ENCODE results near the gene ANKFY1.

ANKFY1 gene

DNA sequence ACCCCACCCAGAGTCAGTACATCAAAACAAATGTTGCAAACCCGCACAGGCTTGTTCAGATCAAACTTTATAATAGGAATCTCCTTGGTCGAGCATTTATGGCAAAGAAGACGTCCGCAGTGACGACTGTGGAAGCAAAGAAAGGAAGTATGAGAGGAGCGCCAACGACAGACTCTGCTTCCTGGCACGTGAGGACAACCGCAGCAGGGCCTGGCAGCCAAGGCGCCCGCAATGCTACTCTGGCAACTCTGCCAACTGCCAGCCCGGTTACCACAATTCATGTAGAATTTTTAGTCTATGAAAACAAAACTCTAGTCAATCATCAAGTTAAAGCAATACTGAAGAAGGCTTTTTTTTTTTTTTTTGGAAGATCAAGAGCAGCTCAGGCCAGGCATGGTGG is 96.0 kb downstream of the ANKFY1 start:
- ChIA-PET CTCF (interaction anchor here (1.0 to 1.8 kb wide), 4 partner anchors 9 to 32 kb away, joined by 4 to 7 read pairs (median 4); no protein-coding TSS in a partner anchor), POLR2A (no interaction called here)
- no peak for DNase-seq (ENCODE audit: extremely low spot score)
- TF ChIP-seq, protein P1, sequence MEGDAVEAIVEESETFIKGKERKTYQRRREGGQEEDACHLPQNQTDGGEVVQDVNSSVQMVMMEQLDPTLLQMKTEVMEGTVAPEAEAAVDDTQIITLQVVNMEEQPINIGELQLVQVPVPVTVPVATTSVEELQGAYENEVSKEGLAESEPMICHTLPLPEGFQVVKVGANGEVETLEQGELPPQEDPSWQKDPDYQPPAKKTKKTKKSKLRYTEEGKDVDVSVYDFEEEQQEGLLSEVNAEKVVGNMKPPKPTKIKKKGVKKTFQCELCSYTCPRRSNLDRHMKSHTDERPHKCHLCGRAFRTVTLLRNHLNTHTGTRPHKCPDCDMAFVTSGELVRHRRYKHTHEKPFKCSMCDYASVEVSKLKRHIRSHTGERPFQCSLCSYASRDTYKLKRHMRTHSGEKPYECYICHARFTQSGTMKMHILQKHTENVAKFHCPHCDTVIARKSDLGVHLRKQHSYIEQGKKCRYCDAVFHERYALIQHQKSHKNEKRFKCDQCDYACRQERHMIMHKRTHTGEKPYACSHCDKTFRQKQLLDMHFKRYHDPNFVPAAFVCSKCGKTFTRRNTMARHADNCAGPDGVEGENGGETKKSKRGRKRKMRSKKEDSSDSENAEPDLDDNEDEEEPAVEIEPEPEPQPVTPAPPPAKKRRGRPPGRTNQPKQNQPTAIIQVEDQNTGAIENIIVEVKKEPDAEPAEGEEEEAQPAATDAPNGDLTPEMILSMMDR (IDR thresholded peaks at IDR 0.05; ENCODE audit: control extremely low read depth, extremely low read depth, low read depth, missing control alignments): no peak

DNA sequence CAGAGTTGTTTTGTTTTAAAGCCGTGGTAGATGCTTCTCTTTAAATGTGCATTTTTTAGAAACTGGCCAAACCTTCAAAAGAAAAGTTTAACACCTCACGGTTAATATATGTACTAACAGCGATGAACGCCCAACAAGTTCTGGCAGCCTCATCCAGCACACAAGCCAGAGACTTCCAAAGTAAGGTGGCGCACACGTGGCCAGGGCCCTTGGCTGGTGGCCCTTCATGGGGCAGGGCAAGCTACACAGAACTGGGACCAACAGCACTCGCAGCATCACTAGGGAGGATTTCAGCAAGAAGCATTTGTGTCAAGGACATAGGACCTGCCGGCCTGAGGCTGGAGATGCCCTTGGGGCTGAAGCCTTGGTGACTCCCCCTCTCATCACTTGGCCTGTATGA is 97.4 kb downstream of the ANKFY1 start:
- CTCF ChIA-PET: interaction anchor here (1.0 to 1.8 kb wide), 4 partner anchors 10 to 29 kb away, joined by 4 to 7 read pairs (median 5); no protein-coding TSS in a partner anchor
- TF ChIP-seq, protein P1 (IDR thresholded peaks at IDR 0.05; ENCODE audit: control extremely low read depth, extremely low read depth, low read depth, missing control alignments): no peak
- no peak for DNase-seq (ENCODE audit: extremely low spot score)
- POLR2A ChIA-PET: no interaction called here

DNA sequence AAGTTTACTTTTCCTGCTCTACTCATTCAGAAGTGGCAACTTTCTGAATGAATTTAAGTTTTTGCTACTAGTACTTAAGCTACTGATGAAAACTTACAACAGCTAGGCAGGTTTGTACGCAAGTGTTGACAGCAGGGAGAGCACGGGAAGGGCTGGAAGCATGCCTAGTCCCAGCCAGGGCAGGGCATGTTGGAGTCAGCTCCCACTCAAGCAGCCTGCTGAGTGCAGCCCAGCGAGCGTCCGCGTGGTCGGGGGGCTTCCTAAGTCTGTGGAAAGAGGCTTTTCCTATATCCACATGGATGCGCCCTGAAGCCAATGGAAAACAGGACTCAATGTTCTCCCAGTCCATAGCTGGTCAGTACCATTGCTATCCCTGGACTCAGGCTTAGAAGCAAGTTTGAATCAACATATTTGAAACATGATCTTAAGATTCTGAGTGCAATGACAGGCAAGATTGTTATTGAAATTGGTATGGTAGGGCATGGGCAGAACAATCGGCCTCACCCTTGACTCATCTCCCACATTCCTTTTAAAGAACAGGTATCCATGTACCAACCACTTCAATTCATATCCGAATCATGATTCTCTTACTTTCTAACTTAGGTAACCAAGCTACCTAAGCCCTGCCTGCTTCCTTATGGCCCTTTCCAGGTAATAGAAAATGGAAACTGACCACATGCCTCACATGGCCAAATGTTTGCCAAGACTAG is 98.3 kb downstream of the ANKFY1 start:
- TF ChIP-seq, protein P1 (IDR thresholded peaks at IDR 0.05; ENCODE audit: control extremely low read depth, extremely low read depth, low read depth, missing control alignments): no peak
- ChIA-PET POLR2A (no interaction called here), CTCF (interaction anchor here (1.3 kb wide), 1 partner anchor 16 kb away, joined by 3 read pairs; no protein-coding TSS in a partner anchor)
- DNase-seq (ENCODE audit: extremely low spot score): no peak

DNA sequence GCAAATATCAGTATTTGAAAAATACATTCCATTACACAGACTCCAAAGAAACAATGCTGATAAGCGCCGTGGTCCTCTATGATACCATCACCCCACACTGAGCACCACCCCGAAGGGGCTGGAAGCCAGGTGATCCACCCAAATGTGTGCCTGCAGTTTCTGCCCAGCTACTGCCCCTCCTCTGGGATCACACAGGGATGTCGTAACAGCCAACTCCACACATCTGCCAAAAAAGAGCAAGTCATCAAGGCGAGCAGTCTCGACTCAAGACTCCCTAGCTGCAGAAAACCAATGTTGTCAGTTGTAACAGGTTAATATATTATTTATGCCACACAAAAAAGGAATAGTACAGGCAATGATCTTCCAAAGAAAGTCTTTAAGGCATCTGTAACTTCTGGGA is 99.8 kb downstream of the ANKFY1 start:
- TF ChIP-seq, protein P1 (IDR thresholded peaks at IDR 0.05; ENCODE audit: control extremely low read depth, extremely low read depth, low read depth, missing control alignments): no peak
- POLR2A ChIA-PET: no interaction called here
- CTCF ChIA-PET: interaction anchor here (1.5 to 1.8 kb wide), 2 partner anchors 36 to 46 kb away, joined by 3 to 7 read pairs; no protein-coding TSS in a partner anchor
- no peak for DNase-seq (ENCODE audit: extremely low spot score)

DNA sequence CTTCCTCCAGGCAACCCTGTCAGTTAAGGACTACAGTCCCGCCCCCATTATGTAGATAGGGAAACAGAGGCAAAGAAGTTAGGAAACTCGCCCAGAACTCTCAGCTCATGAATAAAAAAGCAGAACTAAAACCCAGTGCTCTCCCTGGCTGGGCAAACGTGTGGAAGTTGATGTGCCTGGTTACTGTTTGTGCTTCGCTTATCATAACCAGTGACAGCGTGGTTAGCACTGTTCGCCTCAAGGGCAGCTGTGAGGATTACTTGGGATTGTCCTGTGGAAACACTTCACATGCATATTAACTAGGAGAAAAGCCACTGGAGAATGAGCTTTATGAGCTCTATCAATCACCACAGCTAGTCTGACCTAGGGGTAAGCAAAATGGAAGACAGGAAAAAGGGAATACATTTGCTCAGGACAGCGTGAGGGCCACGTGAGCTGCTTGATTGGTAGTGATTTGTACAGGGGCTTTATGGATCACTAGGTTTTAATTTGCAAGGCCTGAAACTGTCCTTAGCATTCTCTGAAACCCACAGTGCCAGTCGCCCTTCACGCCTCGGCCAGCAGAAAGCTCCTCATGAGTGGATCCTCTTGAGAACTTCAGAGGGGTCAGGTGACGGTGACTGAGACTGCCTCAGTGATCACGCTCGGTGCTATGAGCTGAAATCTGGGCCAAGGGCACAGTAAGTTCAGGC is 100.9 kb downstream of the ANKFY1 start:
- no peak for DNase-seq (ENCODE audit: extremely low spot score)
- ChIA-PET POLR2A (no interaction called here), CTCF (interaction anchor here (1.0 to 1.8 kb wide), 3 partner anchors 8 to 47 kb away, joined by 3 to 7 read pairs (median 3); no protein-coding TSS in a partner anchor)
- TF ChIP-seq, protein P1 (IDR thresholded peaks at IDR 0.05; ENCODE audit: control extremely low read depth, extremely low read depth, low read depth, missing control alignments): no peak

DNA sequence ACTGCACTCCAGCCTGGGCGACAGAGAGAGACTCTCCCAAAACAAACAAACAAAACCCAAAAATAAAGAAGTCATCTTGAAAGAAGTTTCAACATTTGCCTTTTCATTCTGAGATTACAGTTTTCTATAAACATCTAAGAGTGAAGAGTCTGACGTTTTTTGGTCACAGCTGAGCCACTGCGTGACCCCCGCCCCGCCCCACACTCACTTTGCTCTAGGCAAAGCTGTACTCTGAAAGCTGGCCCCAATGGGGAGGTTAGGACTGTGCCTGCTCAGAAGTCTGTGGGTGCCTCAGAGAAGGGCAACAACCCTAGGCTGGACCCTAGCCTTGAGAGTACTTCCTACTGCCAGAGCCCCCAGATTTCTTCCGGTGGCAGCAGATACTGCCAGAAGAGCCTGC is 101.5 kb downstream of the ANKFY1 start:
- DNase-seq (ENCODE audit: extremely low spot score): no peak
- ChIA-PET POLR2A (no interaction called here), CTCF (interaction anchor here (1.0 to 2.3 kb wide), 4 partner anchors 9 to 249 kb away, joined by 3 to 7 read pairs (median 6); no protein-coding TSS in a partner anchor)
- TF ChIP-seq, protein P1 (IDR thresholded peaks at IDR 0.05; ENCODE audit: control extremely low read depth, extremely low read depth, low read depth, missing control alignments): no peak
